Kidney epithelial cell (primary cell): ENCODE measurements around the gene PHYKPL. TPM values are rescaled to one million over a fixed set of nuclear protein-coding genes. Genes with fewer than 3 reads are reported as not detected.

ENCODE experiments used
- DNase-seq: peaks from one replicate; pipeline ENCODE4 v3.0.0-alpha.2; 2010; ENCODE audit warnings: low read depth
- H3K27me3 ChIP-seq: 2 replicates; pipeline ENCODE4 v1.6.0; 2011; ENCODE audit warnings: low read length; ENCODE audit not compliant: control insufficient read depth, insufficient read depth
- H3K36me3 ChIP-seq: 2 replicates; pipeline ENCODE4 v1.5.1; 2011; ENCODE audit warnings: low read length; ENCODE audit not compliant: control insufficient read depth, insufficient read depth
- H3K4me3 ChIP-seq: 2 replicates; pipeline ENCODE4 v1.5.1; 2011; ENCODE audit warnings: low read depth, mild to moderate bottlenecking, control low read depth, low read length
- CTCF ChIP-seq: IDR thresholded peaks from 2 replicates; pipeline ENCODE4 v1.5.1; 2011; ENCODE audit warnings: mild to moderate bottlenecking, moderate library complexity, low read length, control low read depth, inconsistent platforms; ENCODE audit not compliant: insufficient read depth, poor library complexity, severe bottlenecking
- total RNA-seq: library from RNA; depleted of rRNA; stranded (reverse); fragments of >200 nt; gene quantifications from 2 replicates; pipeline ENCODE4 v1.2.3, GENCODE V29; 2015

Gene PHYKPL
- total RNA-seq, 1 donor from 2014 or later: 18.7 TPM

- Histone ChIP-seq H3K4me3 (no peak overlapping the region), H3K27me3 (no peaks in the 10 kb centered on the region), H3K36me3 (no peaks in the 10 kb centered on the region)
- TF ChIP-seq CTCF: no peak
- no peak for DNase-seq
These were observed 12.8 kb upstream of the PHYKPL start for GRCh38 chr5:178245389-178245788.

- H3K27me3 ChIP-seq: no peaks in the 10 kb centered on the region
- H3K4me3 ChIP-seq: no peak overlapping the region
- no peak for TF ChIP-seq CTCF
- H3K36me3 ChIP-seq: no peaks in the 10 kb centered on the region
- DNase-seq: no peak
These were observed 12.0 kb upstream of the PHYKPL start for GRCh38 chr5:178244576-178244975.

- no peaks in the 10 kb centered on the region for H3K27me3 ChIP-seq
- DNase-seq: no peak
- no peak overlapping the region for H3K4me3 ChIP-seq
- no peak for TF ChIP-seq CTCF
- no peaks in the 10 kb centered on the region for H3K36me3 ChIP-seq
These were observed 9.8 kb upstream of the PHYKPL start for GRCh38 chr5:178242416-178242815.

- Histone ChIP-seq H3K4me3 (no peak overlapping the region), H3K36me3 (no peaks in the 10 kb centered on the region), H3K27me3 (no peaks in the 10 kb centered on the region)
- no peak for TF ChIP-seq CTCF
- no peak for DNase-seq
These were observed 9.2 kb upstream of the PHYKPL start for GRCh38 chr5:178241688-178242231.

GRCh38 chr5:178241231-178241663 is 8.6 kb upstream of the PHYKPL start:
- no peak for TF ChIP-seq CTCF
- Histone ChIP-seq H3K27me3 (no peaks in the 10 kb centered on the region), H3K36me3 (no peaks in the 10 kb centered on the region), H3K4me3 (no peak overlapping the region)
- no peak for DNase-seq

- Histone ChIP-seq H3K36me3 (no peaks in the 10 kb centered on the region), H3K4me3 (no peak overlapping the region), H3K27me3 (no peaks in the 10 kb centered on the region)
- TF ChIP-seq CTCF: no peak
- no peak for DNase-seq
These were observed 8.2 kb upstream of the PHYKPL start for GRCh38 chr5:178240766-178241165.
